Bone marrow (tissue), 2 donors: Measurements from ENCODE around the gene RNF43.
"Not testable (repeated sequence)": the region's sequence is repeated elsewhere in the genome, so short reads cannot be mapped to it uniquely, and the experiment has no call there.

ENCODE experiments used
- DNase-seq, 2 donors: peaks; one replicate each; lab custom pipeline; 2025; lab: John Stamatoyannopoulos, UW

The RNF43 gene

GRCh38 chr17:58409432-58409831, 7.9 kb downstream of the RNF43 start:
- DNase-seq, result no peak

- DNase-seq, result no peak
Observed at GRCh38 chr17:58403311-58403710, 14.0 kb downstream of the RNF43 start.

GRCh38 chr17:58402679-58403078, 14.7 kb downstream of the RNF43 start:
- no peak for DNase-seq

- no peak for DNase-seq
Observed at GRCh38 chr17:58402047-58402446, 15.3 kb downstream of the RNF43 start.

GRCh38 chr17:58401287-58401686, 16.0 kb downstream of the RNF43 start:
- DNase-seq, result no peak

- no peak for DNase-seq
Observed at GRCh38 chr17:58400826-58401225, 16.5 kb downstream of the RNF43 start.

GRCh38 chr17:58399974-58400373, 17.4 kb downstream of the RNF43 start:
- no peak for DNase-seq

- DNase-seq, result no peak
Observed at GRCh38 chr17:58398574-58399266, 18.6 kb downstream of the RNF43 start.

- not testable (repeated sequence) for DNase-seq
Observed at GRCh38 chr17:58397421-58397820, 19.9 kb downstream of the RNF43 start.

- no peak for DNase-seq
Observed at GRCh38 chr17:58396173-58396572, 21.2 kb downstream of the RNF43 start.

GRCh38 chr17:58394534-58395223, 22.7 kb downstream of the RNF43 start:
- no peak for DNase-seq

GRCh38 chr17:58391302-58391984, 25.9 kb downstream of the RNF43 start:
- no peak for DNase-seq

GRCh38 chr17:58390884-58391283, 26.4 kb downstream of the RNF43 start:
- DNase-seq, result no peak

- DNase-seq, result no peak
Observed at GRCh38 chr17:58388302-58389190, 28.8 kb downstream of the RNF43 start.

- no peak for DNase-seq
Observed at GRCh38 chr17:58387834-58388233, 29.5 kb downstream of the RNF43 start.

- DNase-seq, result no peak
Observed at GRCh38 chr17:58386708-58387107, 30.6 kb downstream of the RNF43 start.

GRCh38 chr17:58385359-58385899, 31.9 kb downstream of the RNF43 start:
- no peak for DNase-seq

GRCh38 chr17:58384897-58385296, 32.4 kb downstream of the RNF43 start:
- DNase-seq, result no peak

- DNase-seq, result no peak
Observed at GRCh38 chr17:58383892-58384462, 33.4 kb downstream of the RNF43 start.

- DNase-seq, result no peak
Observed at GRCh38 chr17:58382872-58383242, 34.5 kb downstream of the RNF43 start.

- DNase-seq, result no peak
Observed at GRCh38 chr17:58382108-58382871, 35.0 kb downstream of the RNF43 start.
